ENCODE results near the gene MYH10.
A peak's percentile ranks its signal among the peaks of the same experiment; 100 is the strongest.

The MYH10 gene

DNA sequence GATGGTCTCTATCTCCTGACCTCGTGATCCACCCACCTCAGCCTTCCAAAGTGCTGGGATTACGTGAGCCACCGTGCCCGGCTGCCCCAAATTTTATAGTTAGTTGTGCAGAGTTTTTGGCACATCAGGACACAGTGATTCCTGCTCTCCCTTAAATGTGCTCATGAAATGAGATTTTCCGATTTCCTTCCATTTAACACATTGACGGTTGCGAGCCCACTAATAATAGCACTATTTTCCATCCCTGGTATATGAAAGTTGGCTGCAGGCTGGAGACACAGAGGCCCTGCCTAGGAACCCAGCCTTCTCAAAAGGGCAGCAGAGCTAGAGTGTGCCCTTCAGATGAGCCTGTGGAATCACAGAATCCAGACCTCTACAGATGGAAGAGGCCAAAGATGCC, 17.4 kb upstream of the MYH10 start:
- DNase-seq: no peak

DNA sequence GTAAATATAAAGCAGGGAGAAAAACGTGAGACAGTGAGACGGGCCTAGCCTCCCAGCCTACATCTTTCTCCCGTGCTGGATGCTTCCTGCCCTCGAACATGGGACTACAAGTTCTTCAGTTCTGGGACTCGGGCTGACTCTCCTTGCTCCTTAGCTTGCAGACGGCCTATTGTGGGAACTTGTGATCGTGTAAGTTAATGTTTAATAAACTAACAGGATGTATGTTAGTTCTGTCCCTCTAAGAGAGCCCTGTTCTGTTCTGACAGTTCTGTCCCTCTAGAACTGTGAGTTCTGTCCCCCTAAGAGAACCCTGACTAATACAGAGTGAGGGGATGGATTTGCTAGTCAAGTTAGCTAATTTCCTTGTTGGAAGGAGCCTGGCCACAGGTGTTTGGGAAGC, 16.7 kb upstream of the MYH10 start:
- no peak for DNase-seq

DNA sequence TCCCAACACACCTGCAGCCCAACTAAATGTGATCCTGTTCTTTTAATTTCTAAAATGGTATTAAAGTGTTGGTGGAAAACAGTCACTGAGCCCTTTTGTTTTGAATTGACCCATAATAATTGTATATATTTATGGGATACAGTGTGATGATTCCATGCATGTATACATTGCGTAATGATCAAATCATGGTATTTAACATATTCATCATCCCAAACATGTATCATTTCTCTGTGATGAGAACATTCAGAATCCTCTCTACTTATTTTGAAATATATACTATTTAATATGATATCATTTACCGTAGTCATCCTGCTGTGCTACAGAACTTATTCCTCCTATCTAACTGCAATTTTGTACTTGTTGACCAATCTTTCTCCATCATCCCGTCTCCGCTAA, 14.0 kb upstream of the MYH10 start:
- DNase-seq: no peak

DNA sequence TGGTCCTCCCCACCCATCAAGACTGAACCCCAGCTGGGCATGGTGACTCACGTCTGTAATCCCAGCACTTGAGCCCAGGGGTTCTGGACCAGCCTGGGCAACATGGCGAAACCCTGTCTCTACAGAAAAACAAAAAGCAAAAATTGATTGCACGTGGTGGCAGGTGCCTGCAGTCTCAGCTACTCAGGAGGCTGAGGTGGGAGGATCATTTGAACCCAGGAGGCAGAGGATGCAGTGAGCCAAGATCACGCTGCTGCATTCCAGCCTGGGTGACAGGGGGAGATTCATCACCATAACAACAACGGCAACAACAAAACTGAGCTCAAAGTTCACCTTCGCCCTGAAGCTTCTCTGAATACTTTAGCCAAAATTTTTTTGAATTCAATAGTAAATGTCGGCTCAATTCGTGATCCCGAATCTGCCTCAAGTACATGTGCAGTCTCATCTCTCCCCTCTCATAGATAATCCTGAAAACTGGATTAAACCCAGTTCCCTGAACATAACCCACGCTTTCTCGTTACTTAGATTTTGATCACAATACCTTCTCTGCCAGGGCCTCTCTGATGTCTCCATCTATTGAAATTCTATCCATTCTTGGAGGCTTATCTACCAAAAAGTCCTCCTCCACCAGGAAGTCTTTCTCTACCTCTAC, 13.5 kb upstream of the MYH10 start:
- DNase-seq: no peak

DNA sequence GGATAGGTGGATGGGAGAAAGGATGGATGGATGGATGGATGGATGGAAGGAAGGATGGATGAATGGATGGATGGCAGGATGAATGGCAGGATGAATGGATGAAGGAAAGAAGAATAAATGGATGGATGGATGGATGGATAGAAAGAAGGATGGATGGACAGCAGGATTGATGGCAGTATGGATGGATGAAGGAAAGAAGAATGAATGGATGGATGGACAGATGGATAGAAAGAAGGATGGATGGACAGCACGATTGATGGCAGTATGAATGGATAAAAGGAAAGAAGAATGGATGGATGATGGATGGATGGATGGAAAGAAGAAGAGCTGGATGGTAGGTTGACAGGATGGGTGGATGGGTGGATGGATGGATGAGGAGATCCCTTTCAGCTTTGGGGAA, 9.2 kb upstream of the MYH10 start:
- no peak for DNase-seq

DNA sequence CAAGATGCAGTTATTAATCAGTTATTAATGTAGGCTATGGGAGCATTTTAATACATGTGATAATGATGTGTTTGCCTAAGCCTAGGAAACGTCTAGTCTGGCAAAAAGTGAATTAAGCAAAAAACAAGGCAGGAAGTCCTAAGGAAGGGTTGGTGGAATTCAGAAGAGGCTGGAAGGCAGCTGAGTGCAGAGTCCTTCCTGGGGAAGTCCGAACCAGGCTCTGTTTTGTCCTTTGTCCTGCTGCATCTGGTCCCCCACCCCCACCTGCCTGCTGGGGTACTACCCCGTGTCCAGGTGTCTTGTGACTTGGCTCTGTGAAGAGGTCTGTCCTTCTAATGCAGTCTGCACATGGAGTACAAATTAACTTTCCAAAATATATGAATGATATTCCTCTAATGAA, 1.5 kb upstream of the MYH10 start:
- DNase-seq: no peak

DNA sequence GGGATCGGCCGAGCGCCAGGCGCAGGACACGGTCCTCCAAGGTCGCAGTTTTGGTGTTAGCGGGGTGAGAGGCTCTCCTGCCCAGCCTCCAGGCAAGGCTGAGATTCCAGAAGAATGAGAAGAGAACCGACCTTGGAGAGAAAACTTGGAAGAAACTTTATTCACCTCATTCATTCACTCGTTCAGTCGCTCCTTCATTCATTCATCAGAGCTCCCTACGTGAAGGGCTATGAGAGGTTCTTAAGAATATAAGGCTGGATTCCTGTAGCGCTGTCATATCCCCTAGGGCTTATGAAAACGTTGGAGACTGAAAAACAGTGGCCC, 991 bp upstream of the MYH10 start:
- peak in 1 of 2 experiments; percentile 65 for DNase-seq

DNA sequence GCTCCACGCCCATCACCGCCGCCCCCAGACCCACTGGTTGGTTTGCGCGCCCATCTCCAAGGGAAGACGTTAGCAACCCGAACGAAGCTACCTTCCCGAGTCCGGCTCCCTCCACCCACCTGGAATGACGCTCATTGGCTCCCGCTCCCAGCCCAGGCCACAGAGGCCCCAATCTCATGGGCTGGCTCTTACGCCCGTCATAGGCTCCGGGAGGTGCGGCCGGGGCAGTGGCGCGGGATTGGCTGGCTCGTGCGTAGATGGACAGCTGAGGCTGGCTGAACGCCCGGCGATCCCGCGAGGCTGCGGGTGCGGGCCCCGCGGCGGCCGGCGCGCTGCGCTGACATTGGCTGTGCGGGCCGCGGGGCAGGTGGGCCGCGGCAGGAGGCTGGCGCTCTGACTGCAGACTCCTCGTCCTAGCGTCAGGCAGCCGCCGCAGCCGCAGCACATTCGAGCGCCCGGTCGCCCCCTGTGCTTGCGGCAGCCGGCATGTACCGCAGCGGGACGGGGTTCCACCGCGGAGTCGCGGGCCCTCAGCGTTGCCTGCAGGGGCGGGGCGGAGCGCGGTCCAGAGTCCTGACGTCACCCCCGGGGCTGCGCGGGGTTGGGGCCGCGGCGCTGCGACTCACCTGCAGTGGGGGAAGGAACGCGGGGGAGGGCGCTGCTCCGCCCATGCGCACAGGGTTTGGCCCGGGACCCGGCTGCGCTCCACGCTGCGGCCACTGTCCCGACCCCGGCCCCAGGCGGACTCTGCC, 453 bp upstream of the MYH10 start:
- peak; percentile 96 for DNase-seq

DNA sequence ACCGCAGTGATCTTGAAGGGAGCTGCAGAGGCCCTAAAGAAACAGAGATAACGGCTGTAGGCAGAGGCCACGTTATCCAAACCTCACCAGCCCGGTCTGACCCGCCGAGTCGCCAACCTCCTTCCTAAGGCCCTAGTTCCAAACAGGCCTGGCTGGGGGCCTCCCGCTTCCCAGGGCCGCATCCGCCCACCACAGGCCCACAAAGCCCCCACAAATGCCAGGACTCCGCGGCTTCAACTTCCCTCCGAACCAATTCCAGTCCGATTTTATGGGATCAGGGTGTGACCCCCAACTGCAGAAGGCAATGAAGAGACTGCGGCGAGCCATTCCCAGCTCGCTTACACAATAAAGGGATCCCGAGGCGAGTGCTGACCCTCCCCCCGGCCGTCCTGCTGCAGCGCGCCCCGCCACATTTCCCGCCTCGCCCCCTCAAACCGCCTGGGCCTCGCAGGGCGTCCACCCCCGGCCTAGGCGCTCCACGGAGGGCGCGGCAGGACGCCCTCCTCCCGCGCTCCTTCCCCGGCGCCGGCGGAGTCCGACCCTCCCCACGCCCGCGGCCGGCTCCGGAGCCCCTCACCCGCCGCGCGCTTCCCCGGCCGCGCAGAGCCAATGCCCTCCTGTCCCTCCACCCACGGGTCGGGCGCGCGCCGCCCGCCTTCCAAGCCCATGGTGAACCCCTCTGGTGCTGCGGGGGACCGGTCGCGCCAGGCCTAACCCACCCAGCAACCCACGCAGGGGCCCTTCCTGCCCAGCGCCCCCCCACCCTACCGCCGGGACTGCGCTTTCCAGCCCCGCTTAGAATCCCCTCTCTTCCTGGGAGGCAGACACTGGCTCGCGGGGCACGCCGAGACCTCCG, 926 bp downstream of the MYH10 start:
- no peak for DNase-seq

DNA sequence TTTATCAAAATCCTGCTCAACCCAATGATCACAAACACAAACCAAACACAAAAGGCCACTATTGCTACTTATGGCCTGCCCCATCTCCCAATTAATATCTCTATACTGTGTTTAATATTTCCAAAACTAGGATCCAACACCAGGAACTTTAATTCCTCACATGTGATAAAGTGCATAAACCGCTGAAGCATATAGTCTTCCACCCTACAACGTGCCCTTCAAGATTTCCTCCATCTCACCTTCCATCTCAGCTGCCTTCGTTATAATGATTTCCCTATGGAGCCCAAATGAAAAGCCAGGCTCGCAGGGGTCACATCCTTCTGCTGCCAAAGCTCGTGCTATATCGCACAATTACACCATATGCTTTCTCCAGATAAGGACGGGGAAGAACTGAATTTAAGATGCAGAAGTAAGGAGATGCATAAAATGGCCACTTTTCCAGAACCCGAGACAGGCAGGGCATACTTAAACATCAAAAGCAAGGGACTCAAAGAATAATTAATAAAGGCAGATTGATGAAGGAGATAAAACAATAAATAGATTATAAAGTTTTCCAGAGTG, 1.8 kb downstream of the MYH10 start:
- no peak for DNase-seq

DNA sequence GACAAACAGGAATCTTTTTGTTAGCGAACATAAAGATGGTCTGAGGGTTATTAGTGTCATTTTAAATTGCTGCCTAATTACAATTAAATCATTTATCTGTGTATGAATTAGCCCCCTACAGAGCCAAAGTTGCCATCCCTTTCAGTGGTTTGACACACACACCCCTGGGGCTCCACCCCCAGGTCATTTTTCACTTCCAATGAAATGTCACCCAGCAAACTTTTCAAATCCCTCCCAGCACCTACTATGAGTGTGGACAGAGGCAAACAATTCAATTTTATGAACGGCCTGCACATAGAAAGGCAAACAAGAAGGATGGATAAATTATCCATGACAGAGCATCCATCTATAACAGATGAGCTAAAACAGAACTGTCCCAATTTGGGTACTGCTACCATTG, 2.4 kb downstream of the MYH10 start:
- no peak for DNase-seq

DNA sequence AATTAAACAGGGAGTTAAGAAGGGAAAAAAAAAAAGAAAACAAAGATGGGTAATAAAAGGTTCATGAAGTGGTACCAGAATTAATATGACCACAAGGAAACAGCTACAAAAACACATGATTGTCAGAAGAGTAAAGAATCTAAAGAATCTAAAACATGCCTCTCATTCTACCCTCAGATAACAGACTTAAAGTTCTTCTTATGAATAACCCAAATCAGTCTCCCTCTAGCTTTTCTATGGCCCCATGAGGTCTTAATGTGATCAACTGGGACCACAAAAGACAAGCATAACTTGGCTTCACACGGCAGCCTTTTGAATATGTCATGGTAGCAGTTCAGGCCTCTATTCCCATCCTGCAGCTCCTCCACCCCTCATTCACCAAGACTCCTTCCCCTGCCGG, 6.9 kb downstream of the MYH10 start:
- no peak for DNase-seq

DNA sequence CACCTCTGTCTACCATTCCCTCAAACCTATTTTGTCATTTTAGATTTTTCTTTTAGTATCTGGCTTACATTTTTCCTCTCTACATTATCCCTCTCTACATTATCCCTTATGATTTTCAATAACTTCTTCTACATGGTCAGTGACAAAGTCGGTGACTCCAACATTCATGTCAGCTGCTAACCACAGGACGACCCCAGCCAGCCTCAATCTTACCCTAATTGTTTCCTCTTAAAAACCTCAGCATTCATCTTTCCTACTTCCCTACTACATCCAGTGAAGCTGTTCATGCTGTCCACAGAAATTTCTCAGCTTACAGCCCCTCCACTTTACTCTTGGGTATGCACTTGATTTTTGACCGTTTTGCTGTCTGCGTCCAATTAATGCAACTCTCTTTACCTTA, 8.3 kb downstream of the MYH10 start:
- no peak for DNase-seq

DNA sequence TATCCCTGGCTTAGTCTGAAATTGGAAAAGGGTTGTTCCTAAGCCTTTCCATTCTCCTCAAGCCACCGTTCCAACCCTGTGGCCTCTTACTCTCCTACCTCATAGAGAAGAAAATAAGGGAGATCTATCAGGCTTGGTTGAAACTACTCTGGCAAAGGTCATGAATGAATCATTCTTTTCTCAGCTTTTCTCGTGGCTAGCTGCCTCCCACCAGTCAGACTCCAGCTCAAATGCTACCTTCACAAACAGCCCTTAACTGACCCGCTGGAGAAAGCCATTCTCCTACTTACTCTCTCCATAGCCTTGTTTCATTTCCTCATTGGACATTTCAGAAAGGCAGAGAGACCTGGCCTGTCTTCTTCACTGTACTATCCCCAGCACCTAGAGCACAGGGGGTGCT, 8.9 kb downstream of the MYH10 start:
- no peak for DNase-seq

DNA sequence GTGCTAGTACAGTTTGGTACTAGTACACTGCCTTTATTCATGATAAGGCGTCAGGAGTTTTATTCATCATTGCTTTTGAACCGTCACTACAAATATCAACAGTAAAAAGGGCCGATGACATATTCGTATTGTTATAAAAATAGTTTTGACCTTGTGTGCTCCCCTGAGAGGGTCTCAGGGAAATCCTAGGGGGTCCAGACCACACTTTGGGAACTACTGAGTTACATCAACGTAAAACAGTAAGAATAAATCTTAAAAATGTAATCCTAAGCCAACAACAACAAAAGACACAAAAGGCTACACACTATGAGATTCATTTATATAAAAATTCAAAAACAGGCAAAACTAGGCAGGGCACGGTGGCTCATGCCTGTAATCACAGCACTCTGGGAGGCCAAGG, 11.2 kb downstream of the MYH10 start:
- no peak for DNase-seq

DNA sequence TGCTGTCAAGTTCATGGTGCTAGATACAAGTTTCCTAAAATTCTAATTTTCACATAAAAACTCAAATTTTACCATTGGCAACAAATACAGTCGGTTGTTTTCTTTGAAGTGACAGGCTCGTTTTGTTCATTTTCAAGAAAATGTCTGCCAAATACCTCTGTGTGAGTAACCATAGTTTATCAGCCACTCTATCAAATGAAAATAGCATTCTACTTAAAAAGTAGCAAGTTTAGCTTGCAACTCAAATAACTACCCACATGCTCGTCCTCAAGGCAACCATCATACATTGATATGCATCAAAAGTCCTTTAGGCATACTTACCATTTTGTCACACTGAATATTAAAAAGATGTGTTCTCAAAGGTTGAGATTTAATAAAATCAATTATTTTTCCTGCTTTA, 11.7 kb downstream of the MYH10 start:
- no peak for DNase-seq

DNA sequence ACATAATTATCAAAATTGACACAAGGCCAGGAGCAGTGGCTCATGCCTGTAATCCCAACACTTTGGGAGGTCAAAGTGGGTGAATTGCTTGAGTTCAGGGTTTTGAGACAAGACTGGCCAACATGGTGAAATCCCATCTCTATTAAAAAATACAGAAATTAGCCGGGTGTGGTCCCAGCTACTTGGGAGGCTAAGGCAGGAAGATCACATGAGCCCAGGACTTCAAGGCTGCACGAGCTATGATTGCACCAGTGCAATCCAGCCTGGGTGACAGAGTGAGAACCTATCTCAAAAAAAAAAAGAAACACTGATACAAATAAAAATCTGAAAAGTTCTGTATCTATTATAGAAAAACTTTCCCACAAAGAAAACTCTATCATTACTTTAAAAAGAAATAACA, 15.5 kb downstream of the MYH10 start:
- no peak for DNase-seq

DNA sequence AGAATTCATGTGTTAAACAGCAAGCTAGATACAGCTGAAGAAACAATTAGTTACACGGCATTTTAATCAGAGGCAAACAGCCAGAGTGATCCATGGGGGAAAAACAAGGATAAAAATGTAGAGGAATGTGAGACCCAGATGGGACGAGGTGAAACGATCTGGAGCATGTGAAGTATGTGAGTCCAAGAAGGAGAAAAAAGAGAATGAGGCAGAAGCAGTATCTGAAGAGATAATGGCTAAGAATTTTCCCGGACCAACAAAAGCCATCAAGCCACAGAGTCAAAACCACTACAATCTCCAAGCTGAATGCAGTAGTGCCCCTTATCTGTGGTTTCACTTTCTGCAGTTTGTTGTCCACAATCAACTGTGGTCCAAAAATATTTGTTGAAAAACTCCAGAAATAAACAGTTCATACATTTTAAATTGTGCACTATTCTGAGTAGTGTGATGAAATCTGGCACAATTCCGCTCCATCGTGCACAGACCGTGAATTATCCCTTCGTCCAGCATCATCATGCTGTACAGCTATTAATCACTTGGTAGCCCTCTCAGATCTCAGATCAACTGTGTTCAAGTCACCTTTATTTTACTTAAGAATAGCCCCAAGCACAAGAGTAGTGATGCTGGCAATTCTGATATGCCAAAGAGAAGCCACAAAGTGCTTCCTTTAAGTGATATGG, 18.8 kb downstream of the MYH10 start:
- DNase-seq: no peak

DNA sequence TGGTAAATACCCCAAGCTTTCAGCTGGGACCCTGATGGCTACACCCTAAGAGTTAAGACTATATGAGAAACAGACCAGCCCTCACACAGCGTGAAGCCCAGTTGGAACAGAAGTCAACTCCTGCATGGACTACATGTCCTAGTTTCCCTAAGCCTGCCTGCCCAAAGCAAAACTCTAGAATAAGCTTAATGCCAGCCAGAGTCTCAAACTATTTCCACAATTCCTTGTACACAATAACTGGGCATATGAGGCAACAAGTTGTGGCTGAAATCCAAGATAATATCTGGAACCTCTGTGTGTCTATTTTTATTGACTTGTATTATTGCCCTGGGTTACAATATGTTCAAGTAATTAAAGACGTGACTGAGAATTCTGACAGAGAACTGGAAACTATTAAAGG, 19.4 kb downstream of the MYH10 start:
- DNase-seq: no peak

DNA sequence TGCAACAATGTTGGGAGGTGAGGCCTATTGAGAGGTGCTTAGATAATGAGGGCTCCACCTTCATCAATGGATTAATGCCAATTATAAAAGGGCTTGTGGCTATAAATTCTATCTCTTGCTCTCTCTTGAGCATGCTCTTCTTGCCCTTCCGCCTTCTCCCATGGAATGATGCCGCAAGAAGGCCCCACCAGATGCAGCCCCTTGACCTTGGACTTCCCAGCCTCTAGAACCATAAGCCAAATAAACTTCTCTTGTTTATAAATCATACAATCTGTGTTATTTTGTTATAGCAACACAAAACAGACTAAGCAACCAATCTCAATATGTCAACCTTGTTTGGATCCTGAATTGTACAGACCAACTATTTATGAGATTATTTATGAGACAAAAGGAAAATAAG, 20.0 kb downstream of the MYH10 start:
- DNase-seq: no peak

DNA sequence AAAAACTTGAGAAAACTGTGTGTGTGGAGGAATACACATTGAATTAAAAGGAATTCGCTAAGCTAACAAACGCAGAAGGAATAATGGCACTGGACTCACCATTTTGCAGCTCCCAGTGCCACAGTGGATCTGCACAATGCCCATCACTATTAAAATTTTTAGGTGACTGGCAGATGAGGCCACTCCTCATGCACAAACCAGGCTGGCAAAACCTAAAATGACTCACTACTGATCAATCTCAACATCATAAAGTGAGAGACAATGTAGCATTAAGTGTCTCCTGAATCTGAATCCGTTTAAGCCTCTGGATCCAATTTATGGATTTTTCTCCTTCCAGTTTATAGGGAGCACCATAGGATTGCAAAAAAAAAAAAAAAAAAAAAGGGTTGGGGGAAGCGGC, 20.6 kb downstream of the MYH10 start:
- no peak for DNase-seq

DNA sequence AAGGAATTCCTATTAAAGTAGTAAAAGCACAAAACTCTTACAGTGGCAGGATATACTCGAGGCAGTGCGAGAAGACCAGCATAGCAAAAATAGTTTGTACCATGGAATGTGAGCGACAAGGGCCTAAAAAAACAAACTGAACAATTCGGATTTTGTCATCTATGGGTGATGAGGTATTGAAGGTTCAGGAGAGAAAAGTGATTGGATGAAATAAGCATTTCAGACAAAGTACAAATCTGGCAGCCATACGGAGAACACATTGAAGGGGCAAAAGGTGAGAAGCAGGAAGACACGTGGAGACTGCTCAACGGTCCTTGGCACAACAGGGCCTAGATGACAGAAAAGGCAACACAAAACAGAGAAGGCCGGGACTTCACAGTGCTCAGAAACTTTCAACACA, 22.5 kb downstream of the MYH10 start:
- DNase-seq: no peak

DNA sequence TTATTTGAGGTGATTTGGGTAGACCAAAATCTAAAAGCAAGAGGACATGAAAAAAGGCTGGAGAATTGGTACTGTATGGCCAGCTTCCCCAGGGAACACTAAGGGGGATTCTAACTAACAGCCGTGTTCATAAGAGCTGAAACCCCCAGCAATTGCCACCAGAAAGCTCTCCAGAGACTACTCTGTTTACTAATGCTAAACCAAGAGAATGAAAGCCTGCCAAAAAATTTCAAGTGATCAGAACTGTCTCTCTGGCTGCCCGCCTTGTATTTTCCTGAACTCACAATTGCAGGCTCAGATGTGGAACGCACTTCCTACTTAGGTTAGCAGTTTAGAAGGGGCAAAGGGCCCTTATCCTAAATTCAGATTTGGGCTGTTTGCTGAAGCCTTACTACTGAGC, 24.1 kb downstream of the MYH10 start:
- DNase-seq: no peak
